GM18868 (cell line): Measurements from ENCODE around the gene CNP.

Experiments used
- ATAC-seq: cut with Tn5 transposase; IDR thresholded peaks from one replicate; pipeline ENCODE4 v1.9.1; 2021; ENCODE audit warnings: mild to moderate bottlenecking, moderate library complexity; ENCODE audit not compliant: unreplicated experiment

The CNP gene

GRCh38 chr17:41941168-41941567 is 25.4 kb upstream of the CNP start:
- no peak for ATAC-seq

GRCh38 chr17:41942626-41943373 is 23.8 kb upstream of the CNP start:
- ATAC-seq, result no peak

DNA sequence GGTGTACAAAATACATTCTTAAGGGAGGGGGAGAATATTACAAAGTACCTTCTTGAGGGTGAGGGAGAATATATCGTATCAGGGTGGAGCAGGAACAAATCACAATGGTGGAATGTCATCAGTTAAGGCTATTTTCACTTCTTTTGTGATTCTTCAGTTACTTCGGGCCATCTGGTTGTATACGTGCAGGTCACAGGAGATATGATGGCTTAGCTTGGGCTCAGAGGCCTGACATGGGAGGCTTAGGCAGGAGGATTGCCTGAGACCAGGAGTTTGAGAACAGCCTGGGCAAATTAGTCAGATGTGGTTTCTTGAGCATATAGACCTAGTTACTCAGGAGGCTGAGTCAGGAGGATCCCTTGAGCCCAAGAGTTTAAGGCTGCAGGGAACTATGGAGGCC is 23.1 kb upstream of the CNP start:
- no peak for ATAC-seq

- ATAC-seq, result no peak
These were observed 21.7 kb upstream of the CNP start for GRCh38 chr17:41944943-41945342.

DNA sequence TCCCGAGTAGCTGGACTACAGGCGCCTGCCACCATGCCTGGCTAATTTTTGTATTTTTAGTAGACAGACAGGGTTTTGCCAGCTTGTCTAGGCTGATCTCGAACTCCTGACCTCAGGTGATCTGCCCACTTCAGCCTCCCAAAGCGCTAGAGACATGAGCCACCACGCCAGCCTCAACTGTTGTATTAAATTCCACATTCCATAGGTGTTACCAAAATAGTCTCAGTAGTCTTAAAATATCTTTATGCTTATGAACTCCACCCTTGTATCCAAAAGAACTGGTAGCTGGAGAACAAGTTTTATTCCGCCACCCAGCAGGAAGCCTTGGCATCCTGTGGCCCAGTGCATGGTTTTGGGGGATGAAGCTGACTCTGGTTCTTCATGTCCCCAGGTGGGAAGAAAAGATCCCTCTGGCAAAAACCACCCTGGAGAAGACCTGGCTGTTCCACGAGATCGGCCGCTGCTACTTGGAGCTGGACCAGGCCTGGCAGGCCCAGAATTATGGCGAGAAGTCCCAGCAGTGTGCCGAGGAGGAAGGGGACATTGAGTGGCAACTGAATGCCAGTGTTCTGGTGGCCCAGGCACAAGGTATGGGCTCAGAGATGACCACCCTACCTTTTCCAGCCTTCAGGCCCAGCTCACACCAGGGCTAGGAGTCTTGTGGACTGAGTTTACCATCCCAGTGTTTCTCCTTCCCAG is 17.7 kb upstream of the CNP start:
- no peak for ATAC-seq

DNA sequence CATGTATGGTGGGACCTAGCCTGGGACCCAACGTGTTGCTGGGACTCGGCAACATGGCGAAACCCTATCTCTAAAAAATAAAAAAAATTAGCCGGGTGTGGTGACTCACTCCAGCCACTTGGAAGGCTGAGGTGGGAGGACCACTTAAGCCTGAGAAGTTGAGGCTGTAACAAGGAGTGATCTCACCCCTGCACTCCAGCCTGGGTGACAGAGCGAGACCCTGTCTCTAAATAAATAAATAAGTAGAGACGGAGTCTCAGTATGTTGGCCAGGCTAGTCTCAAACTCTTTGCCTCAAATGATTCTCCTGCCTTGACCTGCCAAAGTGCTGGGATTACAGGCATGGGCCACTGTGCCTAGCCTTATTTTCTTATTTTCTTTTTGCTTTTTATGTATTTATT is 10.1 kb upstream of the CNP start:
- no peak for ATAC-seq

GRCh38 chr17:41957031-41957868 is 9.3 kb upstream of the CNP start:
- no peak for ATAC-seq

- ATAC-seq, result no peak
These were observed 8.6 kb upstream of the CNP start for GRCh38 chr17:41957869-41958439.

GRCh38 chr17:41959030-41959335 is 7.6 kb upstream of the CNP start:
- no peak for ATAC-seq

- ATAC-seq, result no peak
These were observed 7.1 kb upstream of the CNP start for GRCh38 chr17:41959336-41960095.

DNA sequence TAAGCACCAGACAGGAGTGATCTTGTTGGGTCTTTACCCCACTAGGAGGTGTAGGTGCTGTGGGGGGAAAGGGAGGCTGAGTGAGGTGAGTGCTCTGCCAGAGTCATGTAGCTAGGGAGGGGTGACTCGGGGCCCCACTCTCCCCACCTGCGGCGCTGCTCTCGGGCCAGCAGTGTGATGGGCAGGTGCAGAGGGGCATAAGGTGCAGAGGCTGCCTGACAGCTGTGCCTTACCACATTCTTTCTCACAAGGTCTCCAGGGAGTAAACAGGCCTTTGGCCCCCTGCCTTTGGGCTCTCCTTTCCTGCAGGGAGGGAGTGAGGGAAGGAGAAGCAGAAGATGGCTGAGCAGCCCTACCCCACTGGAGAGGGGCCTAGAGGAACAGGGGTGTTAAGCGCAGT is 4.5 kb upstream of the CNP start:
- no peak for ATAC-seq

- ATAC-seq, result no peak
These were observed 3.7 kb upstream of the CNP start for GRCh38 chr17:41962768-41963434.

- ATAC-seq, result no peak
These were observed 717 bp upstream of the CNP start for GRCh38 chr17:41965694-41966462.

DNA sequence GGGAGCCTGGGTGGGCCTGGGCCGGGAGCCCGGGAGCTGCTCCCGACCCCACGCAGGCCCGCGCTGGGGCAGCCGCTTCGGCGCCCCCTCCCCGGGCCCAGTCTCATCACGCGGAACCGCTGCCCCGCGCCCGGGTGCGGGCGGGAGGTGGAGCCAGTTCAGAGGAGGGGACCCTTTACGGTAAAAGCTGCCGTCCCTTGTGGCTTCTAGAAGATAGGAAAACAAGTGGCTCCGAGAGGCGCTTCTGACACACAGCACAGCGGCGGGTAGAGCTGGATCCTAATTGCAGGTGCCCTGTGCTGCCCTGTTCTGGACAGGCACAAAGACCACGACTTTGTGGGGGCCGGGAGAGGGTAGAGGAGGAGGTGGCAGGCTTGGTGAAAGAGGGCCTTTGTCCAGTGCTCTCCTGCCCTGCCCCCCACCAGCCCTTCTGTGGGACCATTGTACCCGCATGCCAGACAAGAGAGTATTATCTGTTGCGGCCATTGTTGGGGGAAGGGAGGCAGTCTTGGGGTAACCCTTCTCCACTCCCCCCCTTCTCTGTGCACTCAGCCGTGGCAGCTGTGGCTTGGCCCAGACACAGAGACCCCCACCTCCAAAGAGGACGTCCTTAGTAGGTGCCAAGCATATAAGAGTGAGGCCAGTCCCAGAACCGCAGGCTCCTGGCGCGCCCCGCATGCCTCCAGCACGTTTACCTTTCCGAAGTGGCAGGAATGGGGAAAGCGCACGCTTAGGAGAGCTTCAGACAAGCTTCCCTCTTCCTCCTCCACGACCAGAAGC is 736 bp downstream of the CNP start:
- ATAC-seq, result no peak

DNA sequence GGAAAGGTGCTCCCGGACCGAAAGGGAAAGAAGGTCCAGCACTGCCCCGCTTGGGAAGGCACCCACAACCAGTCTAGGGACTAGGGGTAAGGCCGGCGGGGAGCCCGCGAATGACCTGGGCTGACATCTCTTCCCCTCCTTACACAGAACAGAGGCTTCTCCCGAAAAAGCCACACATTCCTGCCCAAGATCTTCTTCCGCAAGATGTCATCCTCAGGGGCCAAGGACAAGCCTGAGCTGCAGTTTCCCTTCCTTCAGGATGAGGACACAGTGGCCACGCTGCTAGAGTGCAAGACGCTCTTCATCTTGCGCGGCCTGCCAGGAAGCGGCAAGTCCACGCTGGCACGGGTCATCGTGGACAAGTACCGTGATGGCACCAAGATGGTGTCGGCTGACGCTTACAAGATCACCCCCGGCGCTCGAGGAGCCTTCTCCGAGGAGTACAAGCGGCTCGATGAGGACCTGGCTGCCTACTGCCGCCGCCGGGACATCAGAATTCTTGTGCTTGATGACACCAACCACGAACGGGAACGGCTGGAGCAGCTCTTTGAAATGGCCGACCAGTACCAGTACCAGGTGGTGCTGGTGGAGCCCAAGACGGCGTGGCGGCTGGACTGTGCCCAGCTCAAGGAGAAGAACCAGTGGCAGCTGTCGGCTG is 1.5 kb downstream of the CNP start:
- ATAC-seq, result no peak

DNA sequence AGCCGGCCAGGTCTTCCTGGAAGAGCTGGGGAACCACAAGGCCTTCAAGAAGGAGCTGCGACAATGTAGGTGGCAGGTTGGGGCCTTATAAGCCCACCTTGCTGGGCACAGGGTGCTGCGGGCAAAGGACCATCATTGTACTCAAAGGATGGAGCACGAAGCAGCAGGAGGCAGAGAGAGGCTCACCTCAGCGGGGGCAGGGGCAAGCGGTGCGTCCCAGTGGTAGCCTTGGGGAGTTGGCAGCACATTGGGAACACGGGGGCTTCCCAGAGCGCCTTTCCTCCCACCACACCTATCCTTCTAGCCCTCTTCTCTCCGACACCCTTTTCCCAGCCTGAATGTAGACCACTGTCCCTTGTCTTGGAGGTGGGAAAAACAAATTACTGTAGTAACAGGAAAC is 2.1 kb downstream of the CNP start:
- ATAC-seq, result no peak

DNA sequence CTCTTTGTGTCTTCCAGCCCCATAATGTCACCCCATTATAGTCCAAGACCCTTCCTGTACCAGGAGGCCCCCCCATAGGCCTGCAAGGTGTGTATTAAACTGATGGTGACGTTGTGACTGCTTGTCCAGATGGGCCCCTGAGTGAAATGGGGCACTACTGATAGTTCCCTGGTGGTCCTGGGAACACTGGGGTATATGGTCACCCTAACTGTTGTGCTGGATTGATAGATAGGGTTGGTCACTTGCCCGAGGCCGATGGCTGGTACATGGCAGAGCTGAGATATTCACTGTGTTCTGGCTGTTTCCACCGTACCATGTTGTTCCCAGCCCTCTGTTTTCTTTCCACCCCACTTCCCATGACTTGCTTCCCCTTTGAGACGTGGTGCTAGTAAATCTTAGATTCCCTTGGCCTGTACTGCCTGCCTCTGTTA is 4.3 kb downstream of the CNP start:
- no peak for ATAC-seq
